AG09319 (cell line): Measurements from ENCODE around the gene SLC51B.

Source experiments
- DNase-seq: peaks from one replicate; pipeline ENCODE4 v3.0.0-alpha.2; 2010; ENCODE audit warnings: low read depth; ENCODE audit errors: extremely low read depth
- CTCF ChIP-seq: IDR thresholded peaks from 2 replicates; pipeline ENCODE4 v1.5.1; 2011; ENCODE audit warnings: low read depth, mild to moderate bottlenecking, inconsistent platforms, low read length, moderate library complexity

The SLC51B gene

GRCh38 chr15:65101891-65102708 lies 56.9 kb downstream of the SLC51B start:
- no peak for DNase-seq

GRCh38 chr15:65102912-65103311 lies 57.7 kb downstream of the SLC51B start:
- no peak for DNase-seq
- no peak for TF ChIP-seq CTCF

More at GRCh38 chr15:65101891-65102708, 56.9 kb downstream of the SLC51B start:
- TF ChIP-seq CTCF, result no peak
